Hematopoietic multipotent progenitor cell treated with erythropoietin and hydrocortisone succinate and interleukin-3 and kit ligand, for 17 days (in vitro differentiated cells): ENCODE data around the gene ZNF581.

ENCODE experiments used
- DNase-seq: peaks from one replicate; pipeline ENCODE4 v3.0.0-alpha.2; 2015; ENCODE audit warnings: low spot score

The ZNF581 gene

GRCh38 chr19:55694656-55695491 is 51.4 kb downstream of the ZNF581 start:
- no peak for DNase-seq
